HepG2 (cell line): ENCODE measurements around the gene SEM1.
"Not testable (repeated sequence)": the region's sequence is repeated elsewhere in the genome, so short reads cannot be mapped to it uniquely, and the experiment has no call there.

ENCODE experiments used
- EZH2 ChIP-seq: conservative IDR thresholded peaks from 2 replicates; pipeline ENCODE4 v1.6.1; 2012; ENCODE audit warnings: mild to moderate bottlenecking, low read depth, low read length, moderate library complexity
- HNRNPH1 ChIP-seq: fragments of 200-400 bp; formaldehyde crosslinking; optimal IDR thresholded peaks from 2 replicates; pipeline ENCODE3; 2017; ENCODE audit warnings: mild to moderate bottlenecking, low read depth, low read length
- NFE2L1 ChIP-seq: sonication (generic); formaldehyde crosslinking; IDR thresholded peaks from 2 replicates; pipeline ENCODE4 v1.4.0; 2020; ENCODE audit warnings: missing genetic modification reagents, mild to moderate bottlenecking, borderline replicate concordance
- NFKB2 ChIP-seq: sonication (generic); formaldehyde crosslinking; IDR thresholded peaks from 2 replicates; pipeline ENCODE4 v1.4.0; 2020; ENCODE audit warnings: missing genetic modification reagents, borderline replicate concordance
- POLR2A ChIP-seq, 2 experiments: IDR thresholded peaks; 2 replicates each; pipeline ENCODE4 v1.6.1; 2011; ENCODE audit warnings: low read depth in 2 of 2, low read length in 2 of 2, mild to moderate bottlenecking in 1 of 2, moderate library complexity in 1 of 2; ENCODE audit not compliant: insufficient read depth in 1 of 2
- ZNF274 ChIP-seq: sonication (generic); formaldehyde crosslinking; IDR thresholded peaks from 2 replicates; pipeline ENCODE4 v1.5.1; 2020; ENCODE audit warnings: mild to moderate bottlenecking, missing genetic modification reagents
- ZNF781 ChIP-seq: sonication (generic); formaldehyde crosslinking; IDR thresholded peaks from 2 replicates; pipeline ENCODE4 v1.5.1; 2020; ENCODE audit warnings: borderline replicate concordance, mild to moderate bottlenecking, missing genetic modification reagents; ENCODE audit errors: not compliant biosample characterization
- ZNF891 ChIP-seq: sonication (generic); formaldehyde crosslinking; IDR thresholded peaks from 2 replicates; pipeline ENCODE4 v1.5.0; 2020; ENCODE audit warnings: mild to moderate bottlenecking, missing genetic modification reagents
- TF ChIP-seq, protein P1 (sequence below): sonication (generic); formaldehyde crosslinking; IDR thresholded peaks from 2 replicates; pipeline ENCODE4 v1.5.0; 2020; ENCODE audit warnings: mild to moderate bottlenecking, missing genetic modification reagents, moderate library complexity
- TF ChIP-seq, protein P2 (sequence below): sonication (generic); formaldehyde crosslinking; IDR thresholded peaks from 2 replicates; pipeline ENCODE4 v1.5.1; 2020; ENCODE audit warnings: missing genetic modification reagents, mild to moderate bottlenecking, borderline replicate concordance
- TF ChIP-seq, protein P3 (sequence below): conservative IDR thresholded peaks from 2 replicates; pipeline ENCODE4 v1.6.1; 2018; ENCODE audit warnings: missing genetic modification reagents
- TF ChIP-seq, protein P4 (sequence below): IDR thresholded peaks from 2 replicates; pipeline ENCODE4 v1.6.1; 2016; ENCODE audit warnings: low read depth, control low read depth
- TF ChIP-seq, protein P5 (sequence below): sonication (generic); formaldehyde crosslinking; IDR thresholded peaks from 2 replicates; pipeline ENCODE4 v1.4.0; 2020; ENCODE audit warnings: missing genetic modification reagents
- TF ChIP-seq, protein P6 (sequence below): sonication (generic); formaldehyde crosslinking; IDR thresholded peaks from 2 replicates; pipeline ENCODE4 v1.4.0; 2020; ENCODE audit warnings: missing genetic modification reagents

DNA sequence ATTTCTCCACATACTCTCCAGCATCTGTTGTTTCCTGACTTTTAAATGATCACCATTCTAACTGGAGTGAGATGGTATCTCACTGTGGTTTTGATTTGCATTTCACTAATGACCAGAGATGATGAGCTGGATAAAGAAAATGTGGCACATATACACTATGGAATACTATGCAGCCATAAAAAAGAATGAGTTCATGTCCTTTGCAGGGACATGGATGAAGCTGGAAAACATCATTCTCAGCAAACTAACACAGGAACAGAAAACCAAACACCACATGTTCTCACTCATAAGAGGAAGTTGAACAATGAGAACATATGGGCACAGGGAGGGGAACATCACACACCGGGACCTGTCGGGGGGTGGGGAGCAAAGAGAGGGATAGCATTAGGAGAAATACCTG is 13.3 kb upstream of the SEM1 start:
- TF ChIP-seq EZH2; NFKB2 (CRISPR knock-in tag); ZNF781 (CRISPR knock-in tag); ZNF891 (CRISPR knock-in tag); NFE2L1; ZNF274; HNRNPH1; POLR2A (IDR thresholded peaks at IDR 0.05; ENCODE audit: insufficient read depth in 1 of 2, low read depth in 2 of 2, low read length in 2 of 2): not testable (repeated sequence)
- TF ChIP-seq, protein P1, sequence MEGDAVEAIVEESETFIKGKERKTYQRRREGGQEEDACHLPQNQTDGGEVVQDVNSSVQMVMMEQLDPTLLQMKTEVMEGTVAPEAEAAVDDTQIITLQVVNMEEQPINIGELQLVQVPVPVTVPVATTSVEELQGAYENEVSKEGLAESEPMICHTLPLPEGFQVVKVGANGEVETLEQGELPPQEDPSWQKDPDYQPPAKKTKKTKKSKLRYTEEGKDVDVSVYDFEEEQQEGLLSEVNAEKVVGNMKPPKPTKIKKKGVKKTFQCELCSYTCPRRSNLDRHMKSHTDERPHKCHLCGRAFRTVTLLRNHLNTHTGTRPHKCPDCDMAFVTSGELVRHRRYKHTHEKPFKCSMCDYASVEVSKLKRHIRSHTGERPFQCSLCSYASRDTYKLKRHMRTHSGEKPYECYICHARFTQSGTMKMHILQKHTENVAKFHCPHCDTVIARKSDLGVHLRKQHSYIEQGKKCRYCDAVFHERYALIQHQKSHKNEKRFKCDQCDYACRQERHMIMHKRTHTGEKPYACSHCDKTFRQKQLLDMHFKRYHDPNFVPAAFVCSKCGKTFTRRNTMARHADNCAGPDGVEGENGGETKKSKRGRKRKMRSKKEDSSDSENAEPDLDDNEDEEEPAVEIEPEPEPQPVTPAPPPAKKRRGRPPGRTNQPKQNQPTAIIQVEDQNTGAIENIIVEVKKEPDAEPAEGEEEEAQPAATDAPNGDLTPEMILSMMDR (CRISPR knock-in tag): not testable (repeated sequence)
- TF ChIP-seq, protein P2, sequence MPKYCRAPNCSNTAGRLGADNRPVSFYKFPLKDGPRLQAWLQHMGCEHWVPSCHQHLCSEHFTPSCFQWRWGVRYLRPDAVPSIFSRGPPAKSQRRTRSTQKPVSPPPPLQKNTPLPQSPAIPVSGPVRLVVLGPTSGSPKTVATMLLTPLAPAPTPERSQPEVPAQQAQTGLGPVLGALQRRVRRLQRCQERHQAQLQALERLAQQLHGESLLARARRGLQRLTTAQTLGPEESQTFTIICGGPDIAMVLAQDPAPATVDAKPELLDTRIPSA: not testable (repeated sequence)
- TF ChIP-seq, protein P3, sequence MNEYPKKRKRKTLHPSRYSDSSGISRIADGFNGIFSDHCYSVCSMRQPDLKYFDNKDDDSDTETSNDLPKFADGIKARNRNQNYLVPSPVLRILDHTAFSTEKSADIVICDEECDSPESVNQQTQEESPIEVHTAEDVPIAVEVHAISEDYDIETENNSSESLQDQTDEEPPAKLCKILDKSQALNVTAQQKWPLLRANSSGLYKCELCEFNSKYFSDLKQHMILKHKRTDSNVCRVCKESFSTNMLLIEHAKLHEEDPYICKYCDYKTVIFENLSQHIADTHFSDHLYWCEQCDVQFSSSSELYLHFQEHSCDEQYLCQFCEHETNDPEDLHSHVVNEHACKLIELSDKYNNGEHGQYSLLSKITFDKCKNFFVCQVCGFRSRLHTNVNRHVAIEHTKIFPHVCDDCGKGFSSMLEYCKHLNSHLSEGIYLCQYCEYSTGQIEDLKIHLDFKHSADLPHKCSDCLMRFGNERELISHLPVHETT (CRISPR knock-in tag): not testable (repeated sequence)
- TF ChIP-seq, protein P4, sequence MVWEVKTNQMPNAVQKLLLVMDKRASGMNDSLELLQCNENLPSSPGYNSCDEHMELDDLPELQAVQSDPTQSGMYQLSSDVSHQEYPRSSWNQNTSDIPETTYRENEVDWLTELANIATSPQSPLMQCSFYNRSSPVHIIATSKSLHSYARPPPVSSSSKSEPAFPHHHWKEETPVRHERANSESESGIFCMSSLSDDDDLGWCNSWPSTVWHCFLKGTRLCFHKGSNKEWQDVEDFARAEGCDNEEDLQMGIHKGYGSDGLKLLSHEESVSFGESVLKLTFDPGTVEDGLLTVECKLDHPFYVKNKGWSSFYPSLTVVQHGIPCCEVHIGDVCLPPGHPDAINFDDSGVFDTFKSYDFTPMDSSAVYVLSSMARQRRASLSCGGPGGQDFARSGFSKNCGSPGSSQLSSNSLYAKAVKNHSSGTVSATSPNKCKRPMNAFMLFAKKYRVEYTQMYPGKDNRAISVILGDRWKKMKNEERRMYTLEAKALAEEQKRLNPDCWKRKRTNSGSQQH (CRISPR knock-in tag): not testable (repeated sequence)
- TF ChIP-seq, protein P5, sequence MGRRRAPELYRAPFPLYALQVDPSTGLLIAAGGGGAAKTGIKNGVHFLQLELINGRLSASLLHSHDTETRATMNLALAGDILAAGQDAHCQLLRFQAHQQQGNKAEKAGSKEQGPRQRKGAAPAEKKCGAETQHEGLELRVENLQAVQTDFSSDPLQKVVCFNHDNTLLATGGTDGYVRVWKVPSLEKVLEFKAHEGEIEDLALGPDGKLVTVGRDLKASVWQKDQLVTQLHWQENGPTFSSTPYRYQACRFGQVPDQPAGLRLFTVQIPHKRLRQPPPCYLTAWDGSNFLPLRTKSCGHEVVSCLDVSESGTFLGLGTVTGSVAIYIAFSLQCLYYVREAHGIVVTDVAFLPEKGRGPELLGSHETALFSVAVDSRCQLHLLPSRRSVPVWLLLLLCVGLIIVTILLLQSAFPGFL (CRISPR knock-in tag): not testable (repeated sequence)
- TF ChIP-seq, protein P6, sequence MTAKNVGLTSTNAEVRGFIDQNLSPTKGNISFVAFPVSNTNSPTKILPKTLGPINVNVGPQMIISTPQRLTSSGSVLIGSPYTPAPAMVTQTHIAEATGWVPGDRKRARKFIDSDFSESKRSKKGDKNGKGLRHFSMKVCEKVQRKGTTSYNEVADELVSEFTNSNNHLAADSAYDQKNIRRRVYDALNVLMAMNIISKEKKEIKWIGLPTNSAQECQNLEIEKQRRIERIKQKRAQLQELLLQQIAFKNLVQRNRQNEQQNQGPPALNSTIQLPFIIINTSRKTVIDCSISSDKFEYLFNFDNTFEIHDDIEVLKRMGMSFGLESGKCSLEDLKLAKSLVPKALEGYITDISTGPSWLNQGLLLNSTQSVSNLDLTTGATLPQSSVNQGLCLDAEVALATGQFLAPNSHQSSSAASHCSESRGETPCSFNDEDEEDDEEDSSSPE (CRISPR knock-in tag): not testable (repeated sequence)
